ENCODE data around the gene TMEM120B.
"Not testable (repeated sequence)": the region's sequence is repeated elsewhere in the genome, so short reads cannot be mapped to it uniquely, and the experiment has no call there.

The TMEM120B gene

GRCh38 chr12:121748571-121749265 lies 36.2 kb downstream of the TMEM120B start:
- no peak for DNase-seq

GRCh38 chr12:121749267-121749666 lies 36.7 kb downstream of the TMEM120B start:
- DNase-seq, result no peak

- no peak for DNase-seq
Observed at GRCh38 chr12:121750507-121750955, 38.0 kb downstream of the TMEM120B start.

- DNase-seq, result no peak
Observed at GRCh38 chr12:121751034-121751433, 38.5 kb downstream of the TMEM120B start.

- DNase-seq, result no peak
Observed at GRCh38 chr12:121751749-121752351, 39.3 kb downstream of the TMEM120B start.

GRCh38 chr12:121753844-121754264 lies 41.3 kb downstream of the TMEM120B start:
- no peak for DNase-seq

GRCh38 chr12:121754836-121755235 lies 42.3 kb downstream of the TMEM120B start:
- DNase-seq, result no peak

- DNase-seq, result no peak
Observed at GRCh38 chr12:121755591-121755990, 43.0 kb downstream of the TMEM120B start.

GRCh38 chr12:121758536-121758935 lies 46.0 kb downstream of the TMEM120B start:
- DNase-seq, result not testable (repeated sequence)

- no peak for DNase-seq
Observed at GRCh38 chr12:121762269-121762668, 49.7 kb downstream of the TMEM120B start.

- DNase-seq, result no peak
Observed at GRCh38 chr12:121764808-121765207, 52.3 kb downstream of the TMEM120B start.

- no peak for DNase-seq
Observed at GRCh38 chr12:121765573-121765972, 53.0 kb downstream of the TMEM120B start.

GRCh38 chr12:121766290-121767039 lies 53.9 kb downstream of the TMEM120B start:
- no peak for DNase-seq

GRCh38 chr12:121767525-121768016 lies 55.0 kb downstream of the TMEM120B start:
- DNase-seq, result no peak

- no peak for DNase-seq
Observed at GRCh38 chr12:121769297-121769830, 56.8 kb downstream of the TMEM120B start.

- no peak for DNase-seq
Observed at GRCh38 chr12:121769831-121770301, 57.3 kb downstream of the TMEM120B start.

GRCh38 chr12:121770388-121770787 lies 57.8 kb downstream of the TMEM120B start:
- DNase-seq, result no peak

GRCh38 chr12:121770813-121771625 lies 58.5 kb downstream of the TMEM120B start:
- no peak for DNase-seq

GRCh38 chr12:121773011-121773777 lies 60.6 kb downstream of the TMEM120B start:
- no peak for DNase-seq

- no peak for DNase-seq
Observed at GRCh38 chr12:121774968-121775474, 62.5 kb downstream of the TMEM120B start.

- no peak for DNase-seq
Observed at GRCh38 chr12:121775501-121775900, 62.9 kb downstream of the TMEM120B start.
